ENCODE data around the gene PTPRF.

Gene PTPRF

GRCh38 chr1:43605157-43605556 lies 74.5 kb downstream of the PTPRF start:
- Histone ChIP-seq H3K4me2 (ENCODE audit: low read depth, low read length, poor library complexity, severe bottlenecking) (no peak overlapping the region), H3K27me3 (ENCODE audit: low read length) (no peaks in the 10 kb centered on the region), H3K36me3 (ENCODE audit: low read length) (no peaks in the 10 kb centered on the region), H3K27ac (ENCODE audit: low read depth, low read length) (no peak overlapping the region), H4K20me1 (ENCODE audit: low read depth, low read length) (no peaks in the 10 kb centered on the region), H3K9me3 (ENCODE audit: insufficient read depth, low read length) (no peaks in the 10 kb centered on the region), H3K79me2 (ENCODE audit: insufficient read depth, low read length) (no peaks in the 10 kb centered on the region), H3K4me3 (ENCODE audit: insufficient read depth, low read length, poor library complexity, severe bottlenecking) (no peak overlapping the region), H2AFZ (ENCODE audit: low read depth, low read length, severe bottlenecking) (no peak overlapping the region), H3K9ac (ENCODE audit: low read length) (no peak overlapping the region), H3K9me2 (replicated peaks; ENCODE audit: insufficient read depth, low read length) (no peaks in the 10 kb centered on the region), H3F3A (ENCODE audit: insufficient read depth) (no peaks in the 10 kb centered on the region)
- TF ChIP-seq, protein P1, sequence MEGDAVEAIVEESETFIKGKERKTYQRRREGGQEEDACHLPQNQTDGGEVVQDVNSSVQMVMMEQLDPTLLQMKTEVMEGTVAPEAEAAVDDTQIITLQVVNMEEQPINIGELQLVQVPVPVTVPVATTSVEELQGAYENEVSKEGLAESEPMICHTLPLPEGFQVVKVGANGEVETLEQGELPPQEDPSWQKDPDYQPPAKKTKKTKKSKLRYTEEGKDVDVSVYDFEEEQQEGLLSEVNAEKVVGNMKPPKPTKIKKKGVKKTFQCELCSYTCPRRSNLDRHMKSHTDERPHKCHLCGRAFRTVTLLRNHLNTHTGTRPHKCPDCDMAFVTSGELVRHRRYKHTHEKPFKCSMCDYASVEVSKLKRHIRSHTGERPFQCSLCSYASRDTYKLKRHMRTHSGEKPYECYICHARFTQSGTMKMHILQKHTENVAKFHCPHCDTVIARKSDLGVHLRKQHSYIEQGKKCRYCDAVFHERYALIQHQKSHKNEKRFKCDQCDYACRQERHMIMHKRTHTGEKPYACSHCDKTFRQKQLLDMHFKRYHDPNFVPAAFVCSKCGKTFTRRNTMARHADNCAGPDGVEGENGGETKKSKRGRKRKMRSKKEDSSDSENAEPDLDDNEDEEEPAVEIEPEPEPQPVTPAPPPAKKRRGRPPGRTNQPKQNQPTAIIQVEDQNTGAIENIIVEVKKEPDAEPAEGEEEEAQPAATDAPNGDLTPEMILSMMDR (IDR thresholded peaks at IDR 0.05; ENCODE audit: insufficient read depth, low read length, poor library complexity, severe bottlenecking), result no peak
- TF ChIP-seq EZH2phosphoT487 (conservative IDR thresholded peaks at IDR 0.05; ENCODE audit: low read length), result no peak

GRCh38 chr1:43605766-43606165 lies 75.1 kb downstream of the PTPRF start:
- Histone ChIP-seq H2AFZ (ENCODE audit: low read depth, low read length, severe bottlenecking) (no peak overlapping the region), H3K9me3 (ENCODE audit: insufficient read depth, low read length) (no peaks in the 10 kb centered on the region), H4K20me1 (ENCODE audit: low read depth, low read length) (no peaks in the 10 kb centered on the region), H3K9ac (ENCODE audit: low read length) (no peak overlapping the region), H3K4me3 (ENCODE audit: insufficient read depth, low read length, poor library complexity, severe bottlenecking) (no peak overlapping the region), H3K36me3 (ENCODE audit: low read length) (no peaks in the 10 kb centered on the region), H3K27me3 (ENCODE audit: low read length) (no peaks in the 10 kb centered on the region), H3K79me2 (ENCODE audit: insufficient read depth, low read length) (no peaks in the 10 kb centered on the region), H3K9me2 (replicated peaks; ENCODE audit: insufficient read depth, low read length) (no peaks in the 10 kb centered on the region), H3K27ac (ENCODE audit: low read depth, low read length) (no peak overlapping the region), H3K4me2 (ENCODE audit: low read depth, low read length, poor library complexity, severe bottlenecking) (no peak overlapping the region), H3F3A (ENCODE audit: insufficient read depth) (no peaks in the 10 kb centered on the region)
- no peak for TF ChIP-seq EZH2phosphoT487 (conservative IDR thresholded peaks at IDR 0.05; ENCODE audit: low read length)
- TF ChIP-seq, protein P1 (IDR thresholded peaks at IDR 0.05; ENCODE audit: insufficient read depth, low read length, poor library complexity, severe bottlenecking), result no peak

DNA sequence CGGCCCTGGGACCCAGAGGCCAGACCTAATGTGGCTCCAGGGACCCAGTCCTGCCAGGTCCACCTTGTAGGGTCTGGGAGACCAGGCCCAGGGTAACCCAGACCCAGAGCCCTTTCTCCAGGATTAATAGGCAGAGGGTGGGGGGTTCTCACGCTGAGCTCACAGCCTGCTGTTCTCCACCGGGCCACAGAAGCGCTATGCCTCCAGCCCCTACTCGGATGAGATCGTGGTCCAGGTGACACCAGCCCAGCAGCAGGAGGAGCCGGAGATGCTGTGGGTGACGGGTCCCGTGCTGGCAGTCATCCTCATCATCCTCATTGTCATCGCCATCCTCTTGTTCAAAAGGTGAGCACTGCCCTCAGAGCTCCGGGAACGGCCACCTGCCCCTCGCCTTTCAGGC lies 75.9 kb downstream of the PTPRF start:
- Histone ChIP-seq H3K27ac (ENCODE audit: low read depth, low read length) (no peak overlapping the region), H3K36me3 (ENCODE audit: low read length) (no peaks in the 10 kb centered on the region)
- TF ChIP-seq, protein P1 (IDR thresholded peaks at IDR 0.05; ENCODE audit: insufficient read depth, low read length, poor library complexity, severe bottlenecking), result no peak
- TF ChIP-seq EZH2phosphoT487 (conservative IDR thresholded peaks at IDR 0.05; ENCODE audit: low read length), result no peak

More for the DNA sequence above, 75.9 kb downstream of the PTPRF start:
- Histone ChIP-seq H3K9ac (ENCODE audit: low read length) (no peak overlapping the region), H3K79me2 (ENCODE audit: insufficient read depth, low read length) (no peaks in the 10 kb centered on the region), H3K4me2 (ENCODE audit: low read depth, low read length, poor library complexity, severe bottlenecking) (no peak overlapping the region), H3K4me3 (ENCODE audit: insufficient read depth, low read length, poor library complexity, severe bottlenecking) (no peak overlapping the region), H2AFZ (ENCODE audit: low read depth, low read length, severe bottlenecking) (no peak overlapping the region), H3F3A (ENCODE audit: insufficient read depth) (no peaks in the 10 kb centered on the region), H3K27me3 (ENCODE audit: low read length) (no peaks in the 10 kb centered on the region), H3K9me2 (replicated peaks; ENCODE audit: insufficient read depth, low read length) (no peaks in the 10 kb centered on the region), H4K20me1 (ENCODE audit: low read depth, low read length) (no peaks in the 10 kb centered on the region), H3K9me3 (ENCODE audit: insufficient read depth, low read length) (no peaks in the 10 kb centered on the region)
